Measurements from ENCODE around the gene RNF138. TPM values are rescaled to one million over a fixed set of nuclear protein-coding genes. Genes with fewer than 3 reads are reported as not detected.

Gene RNF138
- polyA plus RNA-seq, 1 donor (not counting 4 experiments of a cell fraction or from before 2014, with no cell fraction given): 18.0 TPM

DNA sequence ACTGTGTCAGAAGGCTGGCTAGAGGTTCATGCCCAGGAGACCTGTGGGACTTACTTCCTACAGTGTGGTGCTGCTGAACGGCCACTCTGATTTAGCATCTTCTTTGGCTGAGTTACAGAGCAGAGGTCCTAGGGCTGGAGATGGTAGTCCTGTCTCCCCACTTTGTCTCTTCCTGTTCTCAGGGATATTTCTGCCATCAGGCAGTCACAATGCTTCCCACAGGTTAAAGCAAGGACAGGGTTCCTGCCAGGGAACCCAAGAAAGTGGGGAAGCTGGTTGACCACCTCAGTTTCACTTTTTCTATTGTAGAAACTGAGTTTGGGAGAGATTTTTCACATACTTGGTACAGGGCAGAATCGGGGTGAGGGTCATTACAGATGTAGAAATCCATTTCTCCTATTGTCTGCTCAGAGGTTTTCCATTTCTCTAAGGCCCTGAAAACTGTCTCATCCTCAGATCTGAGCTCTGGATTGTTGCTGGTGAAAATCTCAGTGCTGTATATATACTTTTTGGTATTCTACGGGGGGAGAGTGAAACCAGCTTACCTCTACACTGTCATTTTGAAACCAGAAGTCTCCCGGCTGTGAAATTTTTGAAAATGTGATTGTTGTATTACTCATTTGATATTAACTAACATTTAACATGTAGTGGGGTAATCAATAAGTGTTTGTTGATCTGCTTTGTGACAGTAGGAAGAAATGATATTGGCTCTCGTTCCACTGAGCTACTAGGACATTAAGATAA, 61.2 kb downstream of the RNF138 start:
- dilution Hi-C loops (cut with MboI; ENCODE audit: extremely low pct_ligation_motif_present, low sequenced_read_pairs): no loop called here
- TF ChIP-seq CTCF (optimal IDR thresholded peaks at IDR 0.05 in 1 of 3, IDR thresholded peaks at IDR 0.05 in 1 of 3, conservative IDR thresholded peaks at IDR 0.05 in 1 of 3; ENCODE audit: extremely low read depth in 1 of 3, insufficient read depth in 2 of 3, low read length in 3 of 3) (no peak), EZH2 (IDR thresholded peaks at IDR 0.05; ENCODE audit: low read length) (no peak)
- H2AFZ ChIP-seq (ENCODE audit: control insufficient read depth, low read length): no peak overlapping the region

GRCh38 chr18:32156855-32157254, 65.2 kb downstream of the RNF138 start:
- H3K4me3 ChIP-seq (ENCODE audit: control insufficient read depth in 2 of 3, extremely low read depth in 1 of 3, insufficient read depth in 2 of 3, low read depth in 1 of 3, low read length in 3 of 3): no peak overlapping the region
- no peak overlapping the region for H3K9ac ChIP-seq (ENCODE audit: control insufficient read depth, extremely low read depth, insufficient read depth, low read length)
- TF ChIP-seq EZH2 (IDR thresholded peaks at IDR 0.05; ENCODE audit: low read length): no peak
- no peak for TF ChIP-seq CTCF (optimal IDR thresholded peaks at IDR 0.05 in 1 of 3, IDR thresholded peaks at IDR 0.05 in 1 of 3, conservative IDR thresholded peaks at IDR 0.05 in 1 of 3; ENCODE audit: extremely low read depth in 1 of 3, insufficient read depth in 2 of 3, low read length in 3 of 3)
- H3K27ac ChIP-seq (ENCODE audit: control insufficient read depth, insufficient read depth, low read length): no peak overlapping the region
- no peaks in the 10 kb centered on the region for H3K9me3 ChIP-seq (ENCODE audit: control insufficient read depth, low read depth, low read length)
- H3K27me3 ChIP-seq (ENCODE audit: control insufficient read depth, extremely low read depth, insufficient read depth, low read length): no peaks in the 10 kb centered on the region
- no peaks in the 10 kb centered on the region for H4K20me1 ChIP-seq (ENCODE audit: control insufficient read depth, extremely low read depth, insufficient read depth, low read length)
- H3K9me1 ChIP-seq (ENCODE audit: control insufficient read depth, extremely low read depth, insufficient read depth, low read length): no peaks in the 10 kb centered on the region
- no peaks in the 10 kb centered on the region for H3K79me2 ChIP-seq (ENCODE audit: control insufficient read depth, insufficient read depth, low read length)
- no peak overlapping the region for H2AFZ ChIP-seq (ENCODE audit: control insufficient read depth, low read length)
- peaks cover 2% of the 10 kb centered on the region for H3K4me1 ChIP-seq (ENCODE audit: control insufficient read depth, extremely low read depth, insufficient read depth, low read length)
- dilution Hi-C loops (cut with MboI; ENCODE audit: extremely low pct_ligation_motif_present, low sequenced_read_pairs): no loop called here
- FAIRE-seq: no peak
- no peak overlapping the region for H3K4me2 ChIP-seq (ENCODE audit: control insufficient read depth, extremely low read depth, insufficient read depth, low read depth, low read length)
- no peaks in the 10 kb centered on the region for H3K36me3 ChIP-seq (ENCODE audit: control insufficient read depth in 2 of 2, extremely low read depth in 1 of 2, insufficient read depth in 2 of 2, low read length in 2 of 2)
- DNase-seq (ENCODE audit: low read depth, low spot score): no peak

More for the DNA sequence above, 61.2 kb downstream of the RNF138 start:
- no peak for DNase-seq (ENCODE audit: low read depth, low spot score)
- Histone ChIP-seq H3K27me3 (ENCODE audit: control insufficient read depth, extremely low read depth, insufficient read depth, low read length) (no peaks in the 10 kb centered on the region), H3K4me1 (ENCODE audit: control insufficient read depth, extremely low read depth, insufficient read depth, low read length) (no peaks in the 10 kb centered on the region), H3K36me3 (ENCODE audit: control insufficient read depth in 2 of 2, extremely low read depth in 1 of 2, insufficient read depth in 2 of 2, low read length in 2 of 2) (no peaks in the 10 kb centered on the region), H3K79me2 (ENCODE audit: control insufficient read depth, insufficient read depth, low read length) (no peaks in the 10 kb centered on the region), H3K4me2 (ENCODE audit: control insufficient read depth, extremely low read depth, insufficient read depth, low read depth, low read length) (no peak overlapping the region), H3K9me1 (ENCODE audit: control insufficient read depth, extremely low read depth, insufficient read depth, low read length) (no peaks in the 10 kb centered on the region), H3K4me3 (ENCODE audit: control insufficient read depth in 2 of 3, extremely low read depth in 1 of 3, insufficient read depth in 2 of 3, low read depth in 1 of 3, low read length in 3 of 3) (no peak overlapping the region), H3K9me3 (ENCODE audit: control insufficient read depth, low read depth, low read length) (no peaks in the 10 kb centered on the region), H3K9ac (ENCODE audit: control insufficient read depth, extremely low read depth, insufficient read depth, low read length) (no peak overlapping the region), H3K27ac (ENCODE audit: control insufficient read depth, insufficient read depth, low read length) (no peak overlapping the region), H4K20me1 (ENCODE audit: control insufficient read depth, extremely low read depth, insufficient read depth, low read length) (no peaks in the 10 kb centered on the region)
- no peak for FAIRE-seq
